ENCODE measurements around the gene LASP1NB.
A peak's percentile ranks its signal among the peaks of the same experiment; 100 is the strongest.

Gene LASP1NB

GRCh38 chr17:38925263-38925995, at the start of gene LASP1NB:
Gene LASP1NB (plus strand): TSS chr17:38925614.
- peak; percentile 22 for DNase-seq

- DNase-seq, result no peak
These were observed 48.1 kb upstream of the LASP1NB start for GRCh38 chr17:38877130-38877851.

- no peak for DNase-seq
These were observed 45.3 kb upstream of the LASP1NB start for GRCh38 chr17:38879878-38880665.

- no peak for DNase-seq
These were observed 43.7 kb upstream of the LASP1NB start for GRCh38 chr17:38881600-38882191.

- no peak for DNase-seq
These were observed 42.5 kb upstream of the LASP1NB start for GRCh38 chr17:38882870-38883269.

DNA sequence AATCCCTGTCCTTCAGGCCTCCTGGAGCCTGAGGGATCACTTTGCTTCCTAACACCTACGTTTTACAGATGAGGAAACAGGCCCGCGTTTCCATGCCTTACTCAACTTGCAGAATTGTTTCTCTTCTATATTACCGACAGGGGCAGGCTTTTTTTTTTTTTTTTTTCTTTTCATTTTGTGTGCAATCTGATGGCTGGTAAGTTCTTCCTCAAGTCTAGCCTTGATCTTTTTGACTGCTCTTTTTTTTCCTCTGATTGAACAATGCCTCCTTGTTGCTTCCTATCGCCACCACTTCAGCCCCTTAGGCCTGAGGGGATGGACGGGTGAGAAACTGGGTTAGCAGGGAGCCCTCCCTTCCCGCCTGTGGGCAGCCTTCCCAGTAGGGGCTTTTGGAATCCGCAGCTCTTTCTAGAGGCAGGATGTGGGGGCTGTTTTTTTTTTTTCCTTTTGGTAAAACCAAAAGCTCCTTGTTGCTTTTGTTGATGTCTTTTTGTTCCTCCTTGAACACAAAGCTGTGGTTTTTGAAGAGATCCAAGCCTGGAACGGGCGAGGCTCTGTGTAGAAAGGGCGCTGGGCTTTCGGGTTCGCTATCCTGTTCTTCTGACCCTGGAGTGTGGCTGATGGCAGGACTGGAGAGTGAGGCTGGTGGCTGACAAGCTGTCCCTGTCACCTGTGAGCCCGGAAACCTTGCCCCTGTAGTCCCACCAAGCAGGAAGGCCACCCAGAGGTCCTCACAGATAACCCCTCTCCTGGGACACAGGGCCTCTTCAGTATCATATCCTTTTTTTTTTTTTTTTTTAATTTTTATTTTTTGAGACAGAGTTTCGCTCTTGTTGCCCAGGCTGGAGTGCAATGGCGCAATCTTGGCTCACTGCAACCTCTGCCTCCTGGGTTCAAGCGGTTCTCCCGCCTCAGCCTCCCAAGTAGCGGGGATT, 41.6 kb upstream of the LASP1NB start:
- DNase-seq, result no peak

GRCh38 chr17:38885044-38885727, 40.2 kb upstream of the LASP1NB start:
- DNase-seq, result no peak

DNA sequence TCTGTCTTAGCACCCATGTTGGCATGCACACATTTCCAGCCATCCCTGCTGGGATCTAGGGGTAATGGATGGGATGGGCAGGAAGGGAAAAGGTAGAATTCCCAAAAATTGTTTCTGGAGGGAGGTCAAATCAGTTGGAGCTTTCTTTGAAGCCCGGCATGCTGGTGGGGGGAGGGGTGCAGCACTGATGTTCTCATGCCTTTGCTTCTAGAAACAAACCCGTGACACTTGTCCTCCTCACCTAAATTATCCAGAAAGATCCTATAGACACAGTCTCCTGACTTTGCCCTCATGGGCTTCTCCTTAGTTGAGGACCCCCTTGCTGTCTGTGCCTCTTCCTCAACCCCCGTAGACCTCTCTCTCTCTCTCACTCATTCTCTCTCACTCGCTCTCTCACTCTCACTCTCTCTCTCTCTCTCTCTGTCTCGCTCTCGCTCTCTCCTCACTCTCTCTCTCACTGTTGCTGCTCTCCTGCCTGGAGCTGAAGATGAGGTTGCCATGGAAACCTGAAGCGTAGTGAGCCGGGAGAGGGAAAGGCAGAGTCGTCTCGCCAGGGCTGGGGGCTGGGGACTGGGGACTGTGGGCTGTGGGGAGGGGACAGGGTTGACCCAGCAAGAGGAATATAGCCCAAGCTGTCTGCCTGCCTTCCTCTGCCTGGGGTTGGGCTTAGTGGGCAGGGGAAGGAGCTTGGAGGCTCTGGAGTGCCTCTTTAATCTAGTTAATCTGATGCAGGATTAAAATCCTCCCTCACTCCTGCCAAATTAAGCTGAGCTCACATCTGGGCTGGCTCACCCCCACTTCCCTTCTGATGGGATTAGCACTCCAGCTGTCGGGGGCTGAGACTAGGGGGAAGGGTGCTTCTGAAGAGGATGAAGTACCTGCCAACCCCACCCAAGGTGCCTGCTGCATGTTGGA, 39.4 kb upstream of the LASP1NB start:
- no peak for DNase-seq

DNA sequence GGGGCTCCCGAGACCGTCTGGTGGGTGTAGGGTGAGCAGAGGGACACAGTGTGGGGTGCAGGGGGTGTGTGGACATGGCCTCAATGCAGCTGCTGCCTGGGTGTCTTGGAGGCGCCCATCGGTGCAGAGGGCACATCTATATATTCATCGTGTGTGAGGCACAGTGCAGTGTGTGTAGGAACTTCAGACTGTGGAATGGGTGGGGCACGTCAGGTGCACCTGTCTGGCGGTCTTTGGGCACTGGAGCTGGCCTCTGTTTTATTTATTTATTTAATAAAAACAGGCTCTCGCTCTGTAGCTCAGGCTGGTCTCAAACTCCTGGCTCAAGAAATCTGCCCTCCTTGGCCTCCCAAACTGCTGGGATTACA, 38.8 kb upstream of the LASP1NB start:
- DNase-seq, result no peak

DNA sequence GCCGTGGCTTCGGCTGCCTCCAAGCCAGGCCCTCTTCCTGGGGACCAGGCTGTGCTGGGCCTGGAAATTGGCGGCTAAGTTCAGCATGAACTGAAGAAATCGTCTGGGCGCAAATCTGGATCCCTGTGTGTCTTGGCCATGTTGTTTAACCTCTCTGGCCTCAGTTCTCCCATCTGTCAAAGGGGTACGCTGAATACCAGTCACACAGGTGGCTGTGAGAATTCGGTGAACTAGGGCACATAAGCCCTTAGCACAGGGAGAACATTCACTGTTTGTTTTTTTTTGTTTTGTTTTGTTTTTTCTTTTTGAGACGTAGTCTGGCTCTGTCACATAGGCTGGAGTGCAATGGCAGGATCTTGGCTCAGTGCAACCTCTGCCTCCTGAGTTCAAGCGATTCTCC, 36.6 kb upstream of the LASP1NB start:
- DNase-seq, result no peak

- no peak for DNase-seq
These were observed 35.5 kb upstream of the LASP1NB start for GRCh38 chr17:38889745-38890409.

DNA sequence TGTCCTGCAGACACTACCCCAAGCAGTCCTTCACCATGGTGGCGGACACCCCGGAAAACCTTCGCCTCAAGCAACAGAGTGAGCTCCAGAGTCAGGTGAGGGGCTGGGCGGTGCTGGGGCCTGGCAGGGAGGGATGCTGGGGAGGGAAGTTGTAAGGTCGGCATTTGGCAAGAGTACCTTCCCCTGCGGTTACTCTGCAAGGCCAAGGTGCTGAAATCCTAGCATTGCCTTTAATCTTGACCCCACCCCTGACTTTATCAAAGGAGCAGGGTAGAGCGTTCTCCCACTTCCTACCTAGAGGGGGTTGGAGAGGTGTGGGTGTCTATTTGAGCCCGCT, 35.0 kb upstream of the LASP1NB start:
- no peak for DNase-seq

GRCh38 chr17:38891441-38891840, 34.0 kb upstream of the LASP1NB start:
- no peak for DNase-seq

- no peak for DNase-seq
These were observed 33.3 kb upstream of the LASP1NB start for GRCh38 chr17:38892083-38892482.

GRCh38 chr17:38892620-38893019, 32.8 kb upstream of the LASP1NB start:
- no peak for DNase-seq

DNA sequence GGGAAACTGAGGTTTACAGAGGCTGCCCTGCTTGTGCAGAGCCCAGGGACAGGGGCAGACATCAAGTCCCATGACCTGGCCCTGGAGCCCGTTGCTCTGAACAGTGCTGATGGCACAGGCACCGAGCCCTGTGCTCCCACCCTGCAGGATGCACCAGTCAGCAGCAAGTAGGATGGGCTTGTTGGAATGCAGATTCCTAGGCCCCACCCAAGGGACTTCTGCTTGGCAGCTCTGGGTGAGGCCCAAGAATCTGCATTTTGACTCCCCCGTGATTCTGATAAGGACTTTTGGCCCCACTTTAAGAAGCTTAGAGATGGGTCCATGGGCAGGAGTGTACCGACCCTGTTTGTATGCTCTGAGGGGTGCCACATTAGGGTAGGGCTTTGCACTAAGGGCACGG, 32.3 kb upstream of the LASP1NB start:
- no peak for DNase-seq

GRCh38 chr17:38893607-38894006, 31.8 kb upstream of the LASP1NB start:
- no peak for DNase-seq

GRCh38 chr17:38894276-38894675, 31.1 kb upstream of the LASP1NB start:
- no peak for DNase-seq

DNA sequence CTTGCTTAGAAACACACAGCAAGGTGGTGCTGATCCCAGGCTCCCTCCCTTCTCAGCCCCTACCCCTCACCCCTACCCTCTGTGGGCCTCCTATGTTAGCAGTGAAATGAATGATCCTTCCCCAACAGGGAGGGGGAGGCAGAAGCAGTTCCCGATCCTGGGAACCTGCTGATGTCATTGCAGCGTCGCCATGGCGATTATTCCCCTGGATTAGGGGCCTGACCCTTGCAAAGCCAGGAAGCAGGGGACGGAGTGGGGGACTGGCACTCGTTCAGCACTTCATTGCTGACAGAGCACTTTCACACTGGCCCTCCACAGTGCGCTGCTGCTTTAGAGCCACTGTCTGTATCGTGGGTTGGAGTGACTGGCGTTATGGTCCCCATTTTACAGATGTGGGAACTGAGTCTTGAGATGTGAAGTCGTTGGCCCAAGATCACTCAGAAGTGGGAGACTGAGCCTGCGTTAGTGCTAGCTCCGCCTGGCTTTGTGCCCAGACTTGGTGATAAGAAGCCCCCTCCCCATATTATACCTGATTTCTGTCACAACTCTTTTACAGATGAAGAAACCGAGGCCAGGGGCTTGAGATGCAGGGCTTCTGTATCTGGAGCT, 29.0 kb upstream of the LASP1NB start:
- no peak for DNase-seq

- no peak for DNase-seq
These were observed 28.2 kb upstream of the LASP1NB start for GRCh38 chr17:38897176-38897575.

All from activated T-cell treated with anti-CD3 and anti-CD28 coated beads for 4 hours (primary cell).